ENCODE results near the gene ARHGEF10L.
A peak's percentile ranks its signal among the peaks of the same experiment; 100 is the strongest.
"Not testable (repeated sequence)": the region's sequence is repeated elsewhere in the genome, so short reads cannot be mapped to it uniquely, and the experiment has no call there.

The ARHGEF10L gene

DNA sequence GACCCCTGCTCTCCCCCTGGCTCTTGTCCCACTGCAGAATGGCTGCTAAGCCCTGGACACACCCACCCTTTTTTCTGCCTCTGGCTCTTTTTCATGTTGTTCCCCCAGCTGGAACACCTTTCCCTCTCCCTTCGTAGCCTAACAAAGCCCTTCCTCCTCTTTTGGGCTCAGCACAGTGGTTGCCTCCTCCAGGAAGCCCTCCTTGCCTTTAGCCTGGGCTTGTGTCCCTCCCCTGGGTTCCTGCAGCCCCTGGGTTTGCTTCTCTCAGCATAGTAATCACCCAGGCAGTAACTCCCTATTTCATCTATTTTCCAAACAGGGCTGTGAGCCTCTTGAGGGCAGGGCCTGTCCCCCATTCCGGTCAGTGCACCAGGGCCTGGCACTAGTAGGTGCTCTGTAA is 195.8 kb downstream of the ARHGEF10L start:
- ATAC-seq, result peak; percentile 18
- no peak for DNase-seq
- no peak overlapping the region for H3K4me3 Mint-ChIP-seq
- H3K4me1 Mint-ChIP-seq, result no peaks in the 10 kb centered on the region
- H3K36me3 Mint-ChIP-seq (ENCODE audit: low read depth), result no peaks in the 10 kb centered on the region
- H3K27me3 Mint-ChIP-seq, result peaks cover 4% of the 10 kb centered on the region
- H3K9me3 Mint-ChIP-seq, result no peaks in the 10 kb centered on the region
- no peak overlapping the region for H3K27ac Mint-ChIP-seq

DNA sequence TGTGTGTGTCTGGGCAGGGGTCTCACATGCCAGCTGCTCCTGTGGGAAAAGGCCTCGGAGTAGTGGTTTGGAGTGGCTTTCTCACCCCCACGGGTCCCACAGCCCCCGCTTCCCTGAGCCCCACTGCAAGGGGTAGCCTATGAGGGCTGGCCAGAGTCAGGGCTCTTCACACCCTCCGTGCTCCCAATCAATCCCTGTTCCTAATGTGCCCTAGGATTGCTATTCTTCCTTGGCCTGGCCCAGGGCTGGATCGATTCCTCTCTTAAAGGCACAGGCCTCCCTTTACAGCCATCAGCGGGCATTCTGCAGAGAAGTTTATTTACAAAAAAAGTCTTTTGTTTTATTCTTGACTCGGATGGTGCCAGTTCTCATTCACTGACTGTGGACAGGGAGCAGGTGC is 196.3 kb downstream of the ARHGEF10L start:
- ATAC-seq (no peak), DNase-seq (no peak)
- no peak overlapping the region for H3K27ac Mint-ChIP-seq
- peaks cover 8% of the 10 kb centered on the region for H3K27me3 Mint-ChIP-seq
- no peaks in the 10 kb centered on the region for H3K36me3 Mint-ChIP-seq (ENCODE audit: low read depth)
- no peaks in the 10 kb centered on the region for H3K9me3 Mint-ChIP-seq
- H3K4me1 Mint-ChIP-seq, result no peaks in the 10 kb centered on the region
- no peak overlapping the region for H3K4me3 Mint-ChIP-seq

DNA sequence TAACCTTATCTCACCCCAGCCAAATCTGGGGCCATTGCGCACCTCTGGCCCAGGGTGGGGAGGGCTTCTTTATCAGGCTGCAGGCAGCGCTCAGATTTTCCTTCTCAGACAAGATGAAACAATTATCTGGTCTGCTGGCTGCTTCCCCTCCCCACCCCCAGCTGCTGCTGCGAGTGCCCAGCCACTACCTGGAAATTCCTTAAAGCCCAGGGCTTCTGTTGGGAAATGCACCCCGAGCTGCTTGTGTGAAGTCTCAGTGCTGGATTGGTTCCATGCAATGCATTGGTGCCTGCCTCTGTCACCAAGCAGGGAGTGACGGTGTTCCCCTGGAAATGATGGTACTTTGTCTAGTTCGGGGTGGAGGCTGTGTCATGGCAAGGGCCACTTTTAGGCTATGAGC is 197.1 kb downstream of the ARHGEF10L start:
- H3K27me3 Mint-ChIP-seq, result peaks cover 8% of the 10 kb centered on the region
- no peak overlapping the region for H3K27ac Mint-ChIP-seq
- no peaks in the 10 kb centered on the region for H3K36me3 Mint-ChIP-seq (ENCODE audit: low read depth)
- no peak for DNase-seq
- ATAC-seq, result no peak
- no peaks in the 10 kb centered on the region for H3K9me3 Mint-ChIP-seq
- H3K4me1 Mint-ChIP-seq, result no peaks in the 10 kb centered on the region
- H3K4me3 Mint-ChIP-seq, result no peak overlapping the region

DNA sequence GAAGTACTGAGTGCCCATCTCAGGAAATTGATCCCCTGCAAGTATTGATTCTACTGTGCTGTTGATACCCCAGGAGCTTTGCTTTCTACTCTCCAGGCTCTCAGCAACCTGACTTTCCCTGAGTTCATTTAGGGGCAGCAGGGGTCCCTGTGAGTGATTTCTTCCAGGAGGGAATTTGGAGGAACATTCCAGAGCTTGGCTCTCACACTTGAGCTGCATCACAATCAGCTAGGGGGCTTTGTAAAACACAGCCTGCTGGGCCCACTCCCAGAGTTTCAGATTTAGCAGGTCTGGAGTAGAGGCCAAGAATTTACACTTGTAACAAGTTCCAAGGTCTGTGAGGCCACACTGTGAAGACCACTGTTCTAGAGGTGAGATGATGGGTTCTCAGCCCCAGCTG is 199.6 kb downstream of the ARHGEF10L start:
- ATAC-seq, result no peak
- Mint-ChIP-seq H3K36me3 (ENCODE audit: low read depth) (no peaks in the 10 kb centered on the region), H3K4me1 (no peaks in the 10 kb centered on the region), H3K9me3 (no peaks in the 10 kb centered on the region), H3K27me3 (peaks cover 11% of the 10 kb centered on the region), H3K4me3 (no peak overlapping the region), H3K27ac (no peak overlapping the region)
- DNase-seq, result no peak

DNA sequence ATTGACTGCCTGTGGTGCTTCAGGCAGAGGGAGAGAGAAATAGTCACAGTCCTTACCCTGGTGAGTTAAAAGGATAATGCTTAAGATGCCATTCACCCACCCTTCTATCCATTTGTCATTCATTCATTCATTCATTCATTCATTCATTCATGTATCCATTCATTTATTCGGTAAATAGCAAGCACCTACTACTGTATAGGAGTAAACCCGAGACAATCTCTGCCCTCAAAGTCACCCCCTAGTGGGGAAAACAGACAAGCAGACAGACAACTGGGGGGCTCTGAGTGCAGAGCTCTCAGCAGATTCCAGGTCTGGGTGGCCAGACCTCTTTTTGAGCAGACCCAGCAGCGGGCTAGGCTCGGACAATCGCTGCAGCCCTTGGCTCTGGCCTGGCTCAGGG is 201.6 kb downstream of the ARHGEF10L start:
- Mint-ChIP-seq H3K9me3 (no peaks in the 10 kb centered on the region), H3K4me3 (no peak overlapping the region), H3K27me3 (peaks cover 11% of the 10 kb centered on the region), H3K27ac (no peak overlapping the region), H3K4me1 (no peaks in the 10 kb centered on the region), H3K36me3 (ENCODE audit: low read depth) (no peaks in the 10 kb centered on the region)
- ATAC-seq, result no peak
- DNase-seq, result no peak

DNA sequence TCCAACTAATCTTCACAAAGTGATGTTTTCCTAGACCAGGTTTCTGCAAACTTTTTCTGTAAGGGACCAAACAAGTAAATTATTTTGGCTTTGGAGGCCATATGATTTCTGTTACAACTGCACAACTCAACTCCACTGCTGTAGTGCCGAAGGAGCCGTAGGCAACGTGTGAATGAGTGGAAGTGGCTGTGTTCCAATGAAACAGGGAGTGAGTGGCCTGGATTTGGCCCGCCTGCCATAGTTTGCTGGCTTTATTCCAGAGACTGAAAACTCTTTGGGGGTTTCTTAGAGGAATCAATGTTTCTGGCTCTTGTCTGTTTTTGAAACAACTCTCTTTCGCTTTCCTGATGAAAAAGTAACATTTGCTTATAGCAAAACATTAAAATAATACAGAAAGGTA is 203.1 kb downstream of the ARHGEF10L start:
- Mint-ChIP-seq H3K4me3 (no peak overlapping the region), H3K9me3 (no peaks in the 10 kb centered on the region), H3K27ac (no peak overlapping the region), H3K36me3 (ENCODE audit: low read depth) (no peaks in the 10 kb centered on the region), H3K4me1 (no peaks in the 10 kb centered on the region), H3K27me3 (peaks cover 11% of the 10 kb centered on the region)
- ATAC-seq (no peak), DNase-seq (no peak)

DNA sequence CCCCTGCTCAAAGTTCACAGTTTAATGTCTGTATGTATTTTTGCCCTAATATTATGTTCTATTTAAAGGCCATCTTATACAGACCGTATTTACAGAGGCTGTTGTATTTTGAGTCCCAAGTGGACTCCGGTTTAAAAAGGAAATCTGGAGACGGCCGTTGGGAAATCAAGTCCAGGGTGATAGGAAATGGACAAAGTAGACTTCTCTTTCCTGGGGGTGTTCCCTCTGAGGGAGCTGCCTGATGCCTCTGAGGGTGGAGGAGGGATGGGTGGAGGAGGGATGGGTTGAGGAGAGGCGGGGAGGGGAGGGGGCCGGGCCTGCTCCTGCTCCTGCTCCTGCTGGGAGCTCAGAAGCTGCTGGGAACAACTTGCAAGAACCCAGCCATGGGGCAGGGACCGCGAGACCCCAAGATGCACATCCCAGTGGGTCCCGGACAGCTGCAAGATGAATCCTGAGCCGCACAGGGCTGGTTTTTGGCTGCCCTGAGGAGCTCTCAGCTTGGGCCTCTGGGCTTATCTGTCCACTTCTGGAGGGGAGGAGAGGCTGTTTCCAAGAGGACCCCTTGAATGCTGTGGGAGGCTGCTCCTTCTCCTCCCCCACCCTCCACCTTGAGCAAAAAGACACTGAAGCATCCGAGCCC is 203.6 kb downstream of the ARHGEF10L start:
- no peak for DNase-seq

DNA sequence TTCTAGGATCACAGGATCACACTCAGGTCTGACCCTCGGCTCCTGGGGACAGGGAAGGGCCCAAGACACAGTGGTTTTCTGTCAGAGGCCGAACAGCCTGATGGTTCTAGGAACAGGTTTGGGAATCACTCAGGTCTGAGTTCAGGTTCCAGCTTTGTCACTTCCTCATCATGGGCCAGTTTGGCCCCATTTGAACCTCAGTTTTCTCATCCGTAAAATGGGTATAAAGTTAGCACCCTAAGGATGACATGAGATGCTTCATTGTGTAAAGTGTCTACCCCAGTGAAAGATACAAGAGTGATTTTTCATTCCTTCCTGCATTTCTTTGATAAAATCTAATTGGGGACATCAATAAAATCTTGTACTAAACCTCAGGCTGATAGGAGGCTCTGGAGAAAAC is 204.4 kb downstream of the ARHGEF10L start:
- ATAC-seq, result no peak

More for the DNA sequence above, 203.6 kb downstream of the ARHGEF10L start:
- Mint-ChIP-seq H3K9me3 (no peaks in the 10 kb centered on the region), H3K4me1 (no peaks in the 10 kb centered on the region), H3K27ac (no peak overlapping the region), H3K27me3 (peaks cover 11% of the 10 kb centered on the region), H3K4me3 (no peak overlapping the region), H3K36me3 (ENCODE audit: low read depth) (no peaks in the 10 kb centered on the region)
- no peak for ATAC-seq

DNA sequence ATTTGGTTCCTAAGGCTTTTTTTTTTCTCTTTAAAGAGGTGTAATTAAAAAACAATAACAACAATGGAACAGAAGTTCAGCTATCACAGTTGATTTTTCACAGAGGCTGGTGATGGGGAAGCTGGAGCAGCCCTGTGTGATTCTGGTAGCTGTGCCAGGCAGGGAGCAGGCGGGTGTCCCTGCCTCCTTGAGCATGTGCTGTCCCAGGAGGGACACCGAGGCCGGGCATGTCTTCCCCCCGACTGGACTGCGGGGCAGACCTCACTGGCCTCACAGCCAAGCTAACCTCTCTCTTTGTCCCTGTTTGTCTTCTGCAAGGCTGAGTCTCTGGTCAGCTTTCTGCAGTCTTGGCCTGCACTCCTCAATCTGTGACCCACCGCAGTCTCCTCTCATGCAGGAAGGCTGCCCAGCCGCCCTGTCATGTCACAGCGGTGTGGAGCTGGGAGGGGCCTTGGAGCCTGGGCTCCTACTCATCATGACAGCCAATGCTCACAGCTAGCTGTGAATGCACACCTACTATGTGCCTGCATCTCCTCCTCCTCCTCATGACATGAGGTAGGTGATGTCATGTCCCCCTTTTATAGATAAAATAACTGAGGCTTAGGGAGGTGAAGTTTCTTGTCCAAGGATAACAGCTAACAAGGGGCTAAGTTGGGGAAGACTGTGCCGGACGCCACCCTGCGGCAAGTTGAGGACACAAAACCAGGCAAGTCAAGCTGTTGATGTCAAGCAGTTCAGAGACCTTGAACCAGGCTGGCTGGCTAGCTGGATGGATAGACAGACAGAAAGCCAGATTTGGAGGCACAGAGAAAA is 205.4 kb downstream of the ARHGEF10L start:
- H3K36me3 Mint-ChIP-seq (ENCODE audit: low read depth), result no peaks in the 10 kb centered on the region
- no peaks in the 10 kb centered on the region for H3K4me1 Mint-ChIP-seq
- DNase-seq, result no peak
- H3K4me3 Mint-ChIP-seq, result no peak overlapping the region
- no peak for ATAC-seq
- no peaks in the 10 kb centered on the region for H3K9me3 Mint-ChIP-seq
- H3K27ac Mint-ChIP-seq, result no peak overlapping the region
- H3K27me3 Mint-ChIP-seq, result peaks cover 8% of the 10 kb centered on the region

More for the DNA sequence above, 204.4 kb downstream of the ARHGEF10L start:
- H3K4me3 Mint-ChIP-seq, result no peak overlapping the region
- peaks cover 8% of the 10 kb centered on the region for H3K27me3 Mint-ChIP-seq
- DNase-seq, result no peak
- H3K36me3 Mint-ChIP-seq (ENCODE audit: low read depth), result no peaks in the 10 kb centered on the region
- no peaks in the 10 kb centered on the region for H3K4me1 Mint-ChIP-seq
- H3K27ac Mint-ChIP-seq, result no peak overlapping the region
- no peaks in the 10 kb centered on the region for H3K9me3 Mint-ChIP-seq

DNA sequence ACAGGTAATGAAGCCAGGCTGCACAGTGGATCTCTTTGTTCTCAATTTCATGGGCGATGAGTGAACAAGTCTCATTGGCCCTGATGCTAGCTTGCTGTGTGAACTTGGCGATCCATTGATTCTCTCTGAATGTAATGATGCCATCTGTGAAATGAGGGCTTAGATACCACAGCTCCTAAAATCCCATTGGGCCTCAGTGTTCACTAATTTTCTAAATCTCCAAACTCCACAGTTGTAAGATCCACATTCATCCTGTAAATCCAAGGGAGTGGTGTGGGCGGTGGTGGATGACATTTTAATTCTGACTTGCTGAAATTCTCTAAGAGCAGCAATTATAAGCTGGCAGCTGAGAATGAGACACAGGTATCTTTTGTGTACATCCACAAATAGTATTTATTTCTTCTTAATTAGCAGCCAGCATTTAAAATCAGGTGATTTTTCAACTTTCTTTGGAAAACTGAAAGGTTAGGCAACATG is 206.0 kb downstream of the ARHGEF10L start:
- H3K27ac Mint-ChIP-seq, result no peak overlapping the region
- no peaks in the 10 kb centered on the region for H3K9me3 Mint-ChIP-seq
- H3K27me3 Mint-ChIP-seq, result peaks cover 6% of the 10 kb centered on the region
- no peak for DNase-seq
- H3K4me1 Mint-ChIP-seq, result no peaks in the 10 kb centered on the region
- no peaks in the 10 kb centered on the region for H3K36me3 Mint-ChIP-seq (ENCODE audit: low read depth)
- ATAC-seq, result no peak
- H3K4me3 Mint-ChIP-seq, result no peak overlapping the region

DNA sequence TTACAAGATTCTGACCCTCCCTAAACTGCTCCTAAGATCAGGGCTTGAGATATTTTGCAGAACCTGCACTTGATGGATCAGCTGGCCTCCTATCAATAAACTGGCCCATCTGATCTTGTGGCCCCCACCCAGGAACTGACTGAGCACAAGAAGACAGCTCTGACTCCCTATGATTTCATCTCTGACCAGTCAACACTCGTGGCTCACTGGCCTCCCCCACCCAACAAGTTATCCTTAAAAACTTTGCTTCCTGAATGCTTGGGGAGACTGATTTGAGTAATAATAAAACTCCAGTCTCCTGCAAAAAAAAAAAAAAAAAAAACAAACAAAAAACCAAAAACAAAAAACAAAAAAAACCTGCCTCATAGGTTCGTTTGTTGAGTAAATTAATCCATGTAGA is 206.8 kb downstream of the ARHGEF10L start:
- not testable (repeated sequence) for H3K4me1 Mint-ChIP-seq; H3K4me3 Mint-ChIP-seq; H3K9me3 Mint-ChIP-seq; ATAC-seq; DNase-seq; H3K27ac Mint-ChIP-seq; H3K27me3 Mint-ChIP-seq; H3K36me3 Mint-ChIP-seq (ENCODE audit: low read depth)

DNA sequence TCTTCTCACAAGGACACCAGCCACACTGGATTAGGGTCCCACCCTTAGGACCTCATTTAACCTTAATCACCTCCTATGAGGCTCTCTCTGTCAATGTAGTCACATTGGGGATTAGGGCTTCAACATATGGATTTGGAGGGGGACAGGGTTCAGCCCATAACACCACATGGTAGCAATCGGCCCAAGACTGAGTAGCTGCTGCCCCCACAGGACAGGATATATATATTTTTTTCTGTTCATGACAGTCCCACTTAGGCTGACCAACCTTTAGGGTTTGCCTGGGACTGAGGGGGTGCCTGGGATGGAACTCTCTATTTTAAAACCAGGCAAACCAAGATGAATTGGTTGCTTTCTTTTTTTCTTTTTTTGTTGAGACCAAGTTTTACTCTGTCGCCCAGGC is 207.4 kb downstream of the ARHGEF10L start:
- peaks cover 3% of the 10 kb centered on the region for H3K27me3 Mint-ChIP-seq
- H3K4me1 Mint-ChIP-seq, result no peaks in the 10 kb centered on the region
- DNase-seq (no peak), ATAC-seq (no peak)
- H3K27ac Mint-ChIP-seq, result no peak overlapping the region
- no peaks in the 10 kb centered on the region for H3K9me3 Mint-ChIP-seq
- H3K36me3 Mint-ChIP-seq (ENCODE audit: low read depth), result no peaks in the 10 kb centered on the region
- H3K4me3 Mint-ChIP-seq, result no peak overlapping the region

All from activated naive CD8-positive, alpha-beta T cell treated with anti-CD3 and anti-CD28 coated beads, Interleukin-2, amount 50 U/mL, for 24 hours (primary cell).